HEK293 (cell line): ENCODE data around the gene TMEM51.

Experiments
- CTCF ChIA-PET: fragments of 350-600 bp; formaldehyde crosslinking; extraction: SDS; loops from one replicate; lab custom pipeline; 2021; ENCODE audit warnings: antibody characterized with exemption; lab: Yijun Ruan, JAX
- POLR2A ChIA-PET: fragments of 300-600 bp; formaldehyde crosslinking; extraction: SDS; loops from one replicate; lab custom pipeline; 2020; ENCODE audit warnings: antibody characterized with exemption, inconsistent platforms; lab: Yijun Ruan, JAX
- H3K27ac ChIP-seq: fragments of 200-500 bp; sonication (Bioruptor generic); 2 replicates; pipeline ENCODE4 v1.5.1; 2014; ENCODE audit warnings: low read depth, low read length, control low read depth, inconsistent platforms; ENCODE audit errors: extremely low read depth
- H3K36me3 ChIP-seq, 2 experiments: fragments of 200-500 bp in 1 of 2; sonication (Bioruptor generic) in 1 of 2; 1 replicate in 1 of 2; 2 replicates in 1 of 2; pipeline ENCODE4 v1.5.1; 2014 to 2017; ENCODE audit warnings: inconsistent platforms in 2 of 2, low read length in 2 of 2; ENCODE audit not compliant: control insufficient read depth in 2 of 2, insufficient read depth in 1 of 2
- H3K4me1 ChIP-seq: fragments of 200-500 bp; sonication (Bioruptor generic); 2 replicates; pipeline ENCODE4 v1.5.1; 2014; ENCODE audit warnings: mild to moderate bottlenecking, low read length, inconsistent platforms; ENCODE audit not compliant: control insufficient read depth, insufficient read depth
- H3K4me3 ChIP-seq: 2 replicates; pipeline ENCODE4 v1.5.1; 2011; ENCODE audit warnings: low read depth, mild to moderate bottlenecking, control low read depth, low read length, moderate library complexity
- H3K9me3 ChIP-seq: fragments of 200-500 bp; sonication (Bioruptor generic); 2 replicates; pipeline ENCODE4 v1.5.1; 2014; ENCODE audit warnings: low read depth, low read length, inconsistent platforms; ENCODE audit not compliant: control insufficient read depth, insufficient read depth
- BCL11B ChIP-seq: fragments of 450-650 bp; formaldehyde crosslinking; IDR thresholded peaks from 2 replicates; pipeline ENCODE4 v1.5.1; 2016; ENCODE audit warnings: low read depth, missing biosample characterization, missing genetic modification characterization
- CTCF ChIP-seq: fragments of 450-650 bp; formaldehyde crosslinking; IDR thresholded peaks from 2 replicates; pipeline ENCODE4 v1.5.1; 2016; ENCODE audit warnings: missing biosample characterization, missing genetic modification characterization
- EGR2 ChIP-seq: fragments of 450-650 bp; formaldehyde crosslinking; IDR thresholded peaks from 2 replicates; pipeline ENCODE4 v1.5.1; 2016; ENCODE audit warnings: low read depth, missing biosample characterization, missing genetic modification characterization
- FEZF1 ChIP-seq: fragments of 450-650 bp; formaldehyde crosslinking; IDR thresholded peaks from 2 replicates; pipeline ENCODE4 v1.5.1; 2016; ENCODE audit warnings: missing biosample characterization, missing genetic modification characterization
- KLF8 ChIP-seq: fragments of 450-650 bp; formaldehyde crosslinking; IDR thresholded peaks from 2 replicates; pipeline ENCODE4 v1.5.1; 2016; ENCODE audit warnings: missing biosample characterization, missing genetic modification characterization
- OVOL3 ChIP-seq: fragments of 450-650 bp; formaldehyde crosslinking; IDR thresholded peaks from 2 replicates; pipeline ENCODE4 v1.5.1; 2016; ENCODE audit warnings: missing biosample characterization, missing genetic modification characterization
- REPIN1 ChIP-seq: fragments of 450-650 bp; formaldehyde crosslinking; IDR thresholded peaks from 2 replicates; pipeline ENCODE4 v1.5.1; 2017; ENCODE audit warnings: missing biosample characterization, missing genetic modification characterization, low read depth
- ZIC2 ChIP-seq: fragments of 450-650 bp; formaldehyde crosslinking; IDR thresholded peaks from 2 replicates; pipeline ENCODE4 v1.5.1; 2016; ENCODE audit warnings: missing biosample characterization, missing genetic modification characterization
- ZNF10 ChIP-seq: fragments of 450-650 bp; formaldehyde crosslinking; IDR thresholded peaks from 2 replicates; pipeline ENCODE4 v1.5.1; 2017; ENCODE audit warnings: missing biosample characterization, missing genetic modification characterization
- ZNF114 ChIP-seq: fragments of 450-650 bp; formaldehyde crosslinking; IDR thresholded peaks from 2 replicates; pipeline ENCODE4 v1.5.0; 2017; ENCODE audit warnings: missing biosample characterization, missing genetic modification characterization
- ZNF140 ChIP-seq: fragments of 450-650 bp; formaldehyde crosslinking; IDR thresholded peaks from 2 replicates; pipeline ENCODE4 v1.5.1; 2016; ENCODE audit warnings: missing biosample characterization, missing genetic modification characterization
- ZNF19 ChIP-seq: fragments of 450-650 bp; formaldehyde crosslinking; IDR thresholded peaks from 2 replicates; pipeline ENCODE4; 2016; ENCODE audit warnings: missing biosample characterization, missing genetic modification characterization, low read depth
- ZNF221 ChIP-seq: fragments of 450-650 bp; formaldehyde crosslinking; IDR thresholded peaks from 2 replicates; pipeline ENCODE4 v1.5.1; 2017; ENCODE audit warnings: missing biosample characterization, missing genetic modification characterization, borderline replicate concordance
- ZNF24 ChIP-seq: fragments of 450-650 bp; formaldehyde crosslinking; IDR thresholded peaks from 2 replicates; pipeline ENCODE4 v1.5.1; 2016; ENCODE audit warnings: missing biosample characterization, missing genetic modification characterization
- ZNF274 ChIP-seq, 2 experiments: fragments of 200-500 bp in 1 of 2; fragments of 450-650 bp in 1 of 2; sonication (Bioruptor generic) in 1 of 2; formaldehyde crosslinking in 1 of 2; IDR thresholded peaks; 2 replicates each; pipeline versions ENCODE4 v1.5.1 to v1.6.1; 2014 to 2016; ENCODE audit warnings: borderline replicate concordance in 1 of 2, inconsistent platforms in 1 of 2, low read length in 1 of 2, missing biosample characterization in 1 of 2, missing genetic modification characterization in 1 of 2
- ZNF311 ChIP-seq: fragments of 450-650 bp; formaldehyde crosslinking; IDR thresholded peaks from 2 replicates; pipeline ENCODE4 v1.5.1; 2017; ENCODE audit warnings: missing biosample characterization, missing genetic modification characterization, borderline replicate concordance
- ZNF350 ChIP-seq: fragments of 450-650 bp; formaldehyde crosslinking; IDR thresholded peaks from 2 replicates; pipeline ENCODE4 v1.5.0; 2017; ENCODE audit warnings: missing biosample characterization, mild to moderate bottlenecking, missing genetic modification characterization
- ZNF354C ChIP-seq: fragments of 450-650 bp; formaldehyde crosslinking; IDR thresholded peaks from 2 replicates; pipeline ENCODE4 v1.5.1; 2016; ENCODE audit warnings: missing biosample characterization, missing genetic modification characterization, low read depth, borderline replicate concordance
- ZNF366 ChIP-seq: fragments of 450-650 bp; formaldehyde crosslinking; conservative IDR thresholded peaks from 2 replicates; pipeline ENCODE4 v1.5.1; 2016; ENCODE audit warnings: missing biosample characterization, missing genetic modification characterization
- ZNF473 ChIP-seq: fragments of 450-650 bp; formaldehyde crosslinking; IDR thresholded peaks from 2 replicates; pipeline ENCODE4 v1.5.1; 2017; ENCODE audit warnings: missing biosample characterization, missing genetic modification characterization
- ZNF548 ChIP-seq: fragments of 450-650 bp; formaldehyde crosslinking; IDR thresholded peaks from 2 replicates; pipeline ENCODE4 v1.5.1; 2016; ENCODE audit warnings: missing biosample characterization, missing genetic modification characterization
- ZNF555 ChIP-seq: fragments of 450-650 bp; formaldehyde crosslinking; conservative IDR thresholded peaks from 2 replicates; pipeline ENCODE4 v1.5.1; 2017; ENCODE audit warnings: missing biosample characterization, mild to moderate bottlenecking, missing genetic modification characterization, inconsistent platforms
- ZNF645 ChIP-seq: fragments of 450-650 bp; formaldehyde crosslinking; IDR thresholded peaks from 2 replicates; pipeline ENCODE4; 2016; ENCODE audit warnings: missing biosample characterization, missing genetic modification characterization
- ZNF677 ChIP-seq: fragments of 450-650 bp; IDR thresholded peaks from 2 replicates; pipeline ENCODE4 v1.5.0; 2018; ENCODE audit warnings: missing biosample characterization, mild to moderate bottlenecking, missing genetic modification characterization, moderate library complexity
- ZNF707 ChIP-seq: fragments of 450-650 bp; formaldehyde crosslinking; IDR thresholded peaks from 2 replicates; pipeline ENCODE4 v1.5.1; 2016; ENCODE audit warnings: missing biosample characterization, missing genetic modification characterization
- ZNF747 ChIP-seq: fragments of 450-650 bp; formaldehyde crosslinking; IDR thresholded peaks from 2 replicates; pipeline ENCODE4 v1.5.1; 2016; ENCODE audit warnings: missing biosample characterization, missing genetic modification characterization
- ZNF776 ChIP-seq: fragments of 450-650 bp; formaldehyde crosslinking; IDR thresholded peaks from 2 replicates; pipeline ENCODE4 v1.5.0; 2017; ENCODE audit warnings: missing biosample characterization, missing genetic modification characterization, borderline replicate concordance
- ZNF791 ChIP-seq: fragments of 450-650 bp; formaldehyde crosslinking; IDR thresholded peaks from 2 replicates; pipeline ENCODE4 v1.5.1; 2016; ENCODE audit warnings: missing biosample characterization, missing genetic modification characterization
- ZNF830 ChIP-seq: fragments of 450-650 bp; IDR thresholded peaks from 2 replicates; pipeline ENCODE4 v1.5.0; 2018; ENCODE audit warnings: missing biosample characterization, missing genetic modification characterization, low read depth, mild to moderate bottlenecking, moderate library complexity
- ZSCAN23 ChIP-seq: fragments of 450-650 bp; formaldehyde crosslinking; IDR thresholded peaks from 2 replicates; pipeline ENCODE4 v1.5.1; 2016; ENCODE audit warnings: missing biosample characterization, missing genetic modification characterization
- ZSCAN4 ChIP-seq: fragments of 450-650 bp; formaldehyde crosslinking; IDR thresholded peaks from 2 replicates; pipeline ENCODE4 v1.5.1; 2017; ENCODE audit warnings: missing biosample characterization, missing genetic modification characterization
- TF ChIP-seq, protein P1 (sequence below): fragments of 450-650 bp; formaldehyde crosslinking; IDR thresholded peaks from 2 replicates; pipeline ENCODE4 v1.5.1; 2016; ENCODE audit warnings: missing biosample characterization, missing genetic modification characterization

The TMEM51 gene

DNA sequence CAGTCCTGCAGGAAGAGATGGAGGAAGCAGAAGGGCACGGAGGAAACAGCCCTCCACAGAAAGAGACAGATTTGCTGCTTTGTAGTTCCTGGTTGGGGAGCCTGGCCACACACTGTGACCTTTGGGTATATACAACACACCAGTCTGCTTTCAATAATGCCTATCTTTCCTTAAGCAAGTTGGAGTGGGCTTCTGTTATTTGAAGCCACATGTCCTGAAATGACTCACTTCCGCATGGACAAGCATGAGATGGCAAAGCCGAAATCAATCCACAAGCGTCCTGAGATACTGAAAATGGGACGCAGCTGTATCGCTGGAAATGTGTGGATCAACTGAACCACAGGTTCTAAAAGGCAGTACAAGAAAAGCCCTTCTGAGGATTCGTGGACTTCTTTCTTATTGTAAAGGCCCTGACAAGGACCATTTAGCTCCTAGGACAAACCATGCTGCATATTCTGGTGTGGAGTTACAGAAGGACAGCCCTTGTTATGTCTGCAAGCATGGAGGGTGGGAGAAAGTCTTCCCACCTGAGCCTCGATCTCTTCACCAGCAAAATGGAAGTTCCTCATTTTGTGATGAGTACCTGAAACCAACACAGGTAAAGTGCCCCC, 70.8 kb downstream of the TMEM51 start:
- Histone ChIP-seq H3K36me3 (peaks cover 0 to 5% of the 10 kb centered on the region in 2 experiments; a peak in 1 of 3 replicates), H3K4me3 (no peak overlapping the region), H3K4me1 (no peaks in the 10 kb centered on the region), H3K27ac (no peak overlapping the region), H3K9me3 (no peaks in the 10 kb centered on the region)
- ChIA-PET POLR2A (no interaction called here), CTCF (interaction anchor here (0.7 kb wide), 1 partner anchor 41 kb away, joined by 3 read pairs; no protein-coding TSS in a partner anchor)
- TF ChIP-seq CTCF (tag by site-specific recombination) (no peak), ZSCAN4 (tag by site-specific recombination) (no peak), ZNF140 (no peak), ZNF274 (IDR thresholded peaks at IDR 0.05; ENCODE audit: low read length) (no peak), ZNF274 (tag by site-specific recombination; IDR thresholded peaks at IDR 0.05; ENCODE audit: borderline replicate concordance) (no peak), ZNF707 (tag by site-specific recombination) (no peak), ZIC2 (tag by site-specific recombination) (no peak), EGR2 (no peak), ZNF311 (tag by site-specific recombination) (no peak), ZNF776 (no peak), ZNF114 (tag by site-specific recombination) (no peak), ZNF555 (tag by site-specific recombination) (no peak), ZNF830 (tag by site-specific recombination) (no peak), ZSCAN23 (tag by site-specific recombination) (no peak), KLF8 (tag by site-specific recombination) (no peak), ZNF19 (no peak), ZNF677 (tag by site-specific recombination) (no peak), ZNF548 (tag by site-specific recombination) (no peak)

DNA sequence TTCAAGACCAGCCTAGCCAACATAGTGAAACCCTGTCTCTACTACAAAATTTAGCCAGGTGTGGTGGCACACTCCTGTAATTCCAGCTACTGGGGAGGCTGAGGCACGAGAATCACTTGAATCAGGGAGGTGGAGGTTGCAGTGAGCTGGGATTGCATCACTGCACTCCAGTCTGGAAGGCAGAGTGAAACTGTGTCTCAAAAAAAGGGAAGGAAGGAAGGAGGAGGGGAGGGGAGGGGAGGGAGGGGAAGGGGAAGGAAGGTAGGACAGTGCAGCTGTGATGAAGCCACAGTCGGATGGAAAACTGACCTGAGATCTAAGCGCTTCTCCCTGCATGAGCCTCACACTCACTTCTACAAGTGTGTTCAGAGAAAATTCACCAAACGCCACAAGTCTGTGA, 71.4 kb downstream of the TMEM51 start:
- CTCF ChIA-PET = interaction anchor here (0.7 kb wide), 1 partner anchor 73 kb away, joined by 3 read pairs; no protein-coding TSS in a partner anchor
- no peak overlapping the region for H3K4me3 ChIP-seq
- no peaks in the 10 kb centered on the region for H3K9me3 ChIP-seq
- no peak overlapping the region for H3K27ac ChIP-seq
- POLR2A ChIA-PET = no interaction called here
- H3K4me1 ChIP-seq = no peaks in the 10 kb centered on the region
- TF ChIP-seq, protein P1, sequence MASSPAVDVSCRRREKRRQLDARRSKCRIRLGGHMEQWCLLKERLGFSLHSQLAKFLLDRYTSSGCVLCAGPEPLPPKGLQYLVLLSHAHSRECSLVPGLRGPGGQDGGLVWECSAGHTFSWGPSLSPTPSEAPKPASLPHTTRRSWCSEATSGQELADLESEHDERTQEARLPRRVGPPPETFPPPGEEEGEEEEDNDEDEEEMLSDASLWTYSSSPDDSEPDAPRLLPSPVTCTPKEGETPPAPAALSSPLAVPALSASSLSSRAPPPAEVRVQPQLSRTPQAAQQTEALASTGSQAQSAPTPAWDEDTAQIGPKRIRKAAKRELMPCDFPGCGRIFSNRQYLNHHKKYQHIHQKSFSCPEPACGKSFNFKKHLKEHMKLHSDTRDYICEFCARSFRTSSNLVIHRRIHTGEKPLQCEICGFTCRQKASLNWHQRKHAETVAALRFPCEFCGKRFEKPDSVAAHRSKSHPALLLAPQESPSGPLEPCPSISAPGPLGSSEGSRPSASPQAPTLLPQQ (tag by site-specific recombination) = no peak
- no peak for TF ChIP-seq ZNF354C (tag by site-specific recombination)
- TF ChIP-seq OVOL3 (tag by site-specific recombination) = no peak
- TF ChIP-seq ZNF24 = no peak
- no peak for TF ChIP-seq ZNF747
- no peak for TF ChIP-seq FEZF1 (tag by site-specific recombination)
- no peak for TF ChIP-seq REPIN1
- TF ChIP-seq ZNF350 (tag by site-specific recombination) = no peak
- no peak for TF ChIP-seq ZNF10
- TF ChIP-seq ZNF791 (tag by site-specific recombination) = no peak
- TF ChIP-seq ZNF645 (tag by site-specific recombination) = no peak
- TF ChIP-seq ZNF707 (tag by site-specific recombination) = no peak
- TF ChIP-seq ZNF366 (tag by site-specific recombination) = no peak
- no peak for TF ChIP-seq BCL11B (tag by site-specific recombination)
- TF ChIP-seq ZNF221 (tag by site-specific recombination) = no peak
- no peak for TF ChIP-seq ZNF473 (tag by site-specific recombination)
- peaks cover 0 to under 1% of the 10 kb centered on the region in 2 experiments; a peak in 1 of 3 replicates for H3K36me3 ChIP-seq
